HEK293 (cell line): ENCODE data around the gene PDZRN3.

Experiments
- MEIS1 ChIP-seq: sonication (generic); formaldehyde crosslinking; IDR thresholded peaks from 2 replicates; pipeline ENCODE4 v1.8.1; 2022; ENCODE audit warnings: missing genetic modification reagents, mild to moderate bottlenecking, borderline replicate concordance
- REPIN1 ChIP-seq: fragments of 450-650 bp; formaldehyde crosslinking; IDR thresholded peaks from 2 replicates; pipeline ENCODE4 v1.5.1; 2017; ENCODE audit warnings: missing biosample characterization, missing genetic modification characterization, low read depth
- TCF7L2 ChIP-seq: IDR thresholded peaks from 2 replicates; pipeline ENCODE4 v1.6.1; 2011; ENCODE audit warnings: low read depth, mild to moderate bottlenecking, inconsistent platforms, low read length, moderate library complexity, borderline replicate concordance
- TRIM28 ChIP-seq: IDR thresholded peaks from 2 replicates; pipeline ENCODE4 v1.6.1; 2011; ENCODE audit warnings: low read length, control low read depth, borderline replicate concordance
- ZNF366 ChIP-seq: fragments of 450-650 bp; formaldehyde crosslinking; conservative IDR thresholded peaks from 2 replicates; pipeline ENCODE4 v1.5.1; 2016; ENCODE audit warnings: missing biosample characterization, missing genetic modification characterization
- ZNF571 ChIP-seq: fragments of 450-650 bp; formaldehyde crosslinking; IDR thresholded peaks from 2 replicates; pipeline ENCODE4 v1.5.0; 2017; ENCODE audit warnings: missing biosample characterization, missing genetic modification characterization
- ZNF785 ChIP-seq: fragments of 450-650 bp; formaldehyde crosslinking; IDR thresholded peaks from 2 replicates; pipeline ENCODE4 v1.5.1; 2016; ENCODE audit warnings: missing biosample characterization, missing genetic modification characterization
- TF ChIP-seq, protein P1 (sequence below): fragments of 450-650 bp; formaldehyde crosslinking; IDR thresholded peaks from 2 replicates; pipeline ENCODE4 v1.5.1; 2017; ENCODE audit warnings: missing biosample characterization, missing genetic modification characterization
- TF ChIP-seq, protein P2 (sequence below): fragments of 450-650 bp; formaldehyde crosslinking; conservative IDR thresholded peaks from 2 replicates; pipeline ENCODE4 v1.5.1; 2016; ENCODE audit warnings: low read depth, missing biosample characterization, missing genetic modification characterization
- TF ChIP-seq, protein P3 (sequence below): fragments of 450-650 bp; formaldehyde crosslinking; IDR thresholded peaks from 2 replicates; pipeline ENCODE4 v1.5.1; 2016; ENCODE audit warnings: missing biosample characterization, missing genetic modification characterization

DNA sequence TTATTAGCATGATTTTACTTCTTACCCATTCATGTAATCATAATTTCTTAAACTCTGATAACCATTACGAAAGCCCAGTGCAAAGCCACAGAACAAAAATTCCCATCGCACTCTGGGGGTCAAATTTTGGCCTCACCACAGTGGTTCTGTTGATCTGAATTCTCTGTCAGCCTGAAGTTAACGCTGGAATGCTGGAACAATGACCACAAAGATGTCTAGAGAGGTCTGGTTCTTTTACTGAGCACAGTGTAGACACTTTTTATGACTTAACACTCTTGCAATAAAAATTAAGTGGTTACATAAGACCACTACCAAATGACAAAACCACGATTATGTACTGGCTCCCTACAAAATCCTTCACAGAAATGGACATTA lies 94.7 kb downstream of the PDZRN3 start:
- TF ChIP-seq MEIS1 (no peak), TRIM28 (no peak), REPIN1 (tag by site-specific recombination) (no peak), ZNF366 (tag by site-specific recombination) (no peak), ZNF785 (no peak), TCF7L2 (no peak), ZNF571 (tag by site-specific recombination) (no peak)
- TF ChIP-seq, protein P1, sequence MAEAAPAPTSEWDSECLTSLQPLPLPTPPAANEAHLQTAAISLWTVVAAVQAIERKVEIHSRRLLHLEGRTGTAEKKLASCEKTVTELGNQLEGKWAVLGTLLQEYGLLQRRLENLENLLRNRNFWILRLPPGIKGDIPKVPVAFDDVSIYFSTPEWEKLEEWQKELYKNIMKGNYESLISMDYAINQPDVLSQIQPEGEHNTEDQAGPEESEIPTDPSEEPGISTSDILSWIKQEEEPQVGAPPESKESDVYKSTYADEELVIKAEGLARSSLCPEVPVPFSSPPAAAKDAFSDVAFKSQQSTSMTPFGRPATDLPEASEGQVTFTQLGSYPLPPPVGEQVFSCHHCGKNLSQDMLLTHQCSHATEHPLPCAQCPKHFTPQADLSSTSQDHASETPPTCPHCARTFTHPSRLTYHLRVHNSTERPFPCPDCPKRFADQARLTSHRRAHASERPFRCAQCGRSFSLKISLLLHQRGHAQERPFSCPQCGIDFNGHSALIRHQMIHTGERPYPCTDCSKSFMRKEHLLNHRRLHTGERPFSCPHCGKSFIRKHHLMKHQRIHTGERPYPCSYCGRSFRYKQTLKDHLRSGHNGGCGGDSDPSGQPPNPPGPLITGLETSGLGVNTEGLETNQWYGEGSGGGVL = no peak
- TF ChIP-seq, protein P2, sequence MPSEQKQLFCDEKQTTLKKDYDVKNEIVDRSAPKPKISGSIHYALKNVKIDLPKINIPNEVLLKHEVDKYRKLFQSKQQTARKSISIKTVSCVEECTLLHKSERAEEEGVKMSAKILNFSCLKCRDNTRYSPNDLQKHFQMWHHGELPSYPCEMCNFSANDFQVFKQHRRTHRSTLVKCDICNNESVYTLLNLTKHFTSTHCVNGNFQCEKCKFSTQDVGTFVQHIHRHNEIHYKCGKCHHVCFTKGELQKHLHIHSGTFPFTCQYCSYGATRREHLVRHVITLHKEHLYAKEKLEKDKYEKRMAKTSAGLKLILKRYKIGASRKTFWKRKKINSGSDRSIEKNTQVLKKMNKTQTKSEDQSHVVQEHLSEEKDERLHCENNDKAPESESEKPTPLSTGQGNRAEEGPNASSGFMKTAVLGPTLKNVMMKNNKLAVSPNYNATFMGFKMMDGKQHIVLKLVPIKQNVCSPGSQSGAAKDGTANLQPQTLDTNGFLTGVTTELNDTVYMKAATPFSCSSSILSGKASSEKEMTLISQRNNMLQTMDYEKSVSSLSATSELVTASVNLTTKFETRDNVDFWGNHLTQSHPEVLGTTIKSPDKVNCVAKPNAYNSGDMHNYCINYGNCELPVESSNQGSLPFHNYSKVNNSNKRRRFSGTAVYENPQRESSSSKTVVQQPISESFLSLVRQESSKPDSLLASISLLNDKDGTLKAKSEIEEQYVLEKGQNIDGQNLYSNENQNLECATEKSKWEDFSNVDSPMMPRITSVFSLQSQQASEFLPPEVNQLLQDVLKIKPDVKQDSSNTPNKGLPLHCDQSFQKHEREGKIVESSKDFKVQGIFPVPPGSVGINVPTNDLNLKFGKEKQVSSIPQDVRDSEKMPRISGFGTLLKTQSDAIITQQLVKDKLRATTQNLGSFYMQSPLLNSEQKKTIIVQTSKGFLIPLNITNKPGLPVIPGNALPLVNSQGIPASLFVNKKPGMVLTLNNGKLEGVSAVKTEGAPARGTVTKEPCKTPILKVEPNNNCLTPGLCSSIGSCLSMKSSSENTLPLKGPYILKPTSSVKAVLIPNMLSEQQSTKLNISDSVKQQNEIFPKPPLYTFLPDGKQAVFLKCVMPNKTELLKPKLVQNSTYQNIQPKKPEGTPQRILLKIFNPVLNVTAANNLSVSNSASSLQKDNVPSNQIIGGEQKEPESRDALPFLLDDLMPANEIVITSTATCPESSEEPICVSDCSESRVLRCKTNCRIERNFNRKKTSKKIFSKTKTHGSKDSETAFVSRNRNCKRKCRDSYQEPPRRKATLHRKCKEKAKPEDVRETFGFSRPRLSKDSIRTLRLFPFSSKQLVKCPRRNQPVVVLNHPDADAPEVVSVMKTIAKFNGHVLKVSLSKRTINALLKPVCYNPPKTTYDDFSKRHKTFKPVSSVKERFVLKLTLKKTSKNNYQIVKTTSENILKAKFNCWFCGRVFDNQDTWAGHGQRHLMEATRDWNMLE (tag by site-specific recombination) = no peak
- TF ChIP-seq, protein P3, sequence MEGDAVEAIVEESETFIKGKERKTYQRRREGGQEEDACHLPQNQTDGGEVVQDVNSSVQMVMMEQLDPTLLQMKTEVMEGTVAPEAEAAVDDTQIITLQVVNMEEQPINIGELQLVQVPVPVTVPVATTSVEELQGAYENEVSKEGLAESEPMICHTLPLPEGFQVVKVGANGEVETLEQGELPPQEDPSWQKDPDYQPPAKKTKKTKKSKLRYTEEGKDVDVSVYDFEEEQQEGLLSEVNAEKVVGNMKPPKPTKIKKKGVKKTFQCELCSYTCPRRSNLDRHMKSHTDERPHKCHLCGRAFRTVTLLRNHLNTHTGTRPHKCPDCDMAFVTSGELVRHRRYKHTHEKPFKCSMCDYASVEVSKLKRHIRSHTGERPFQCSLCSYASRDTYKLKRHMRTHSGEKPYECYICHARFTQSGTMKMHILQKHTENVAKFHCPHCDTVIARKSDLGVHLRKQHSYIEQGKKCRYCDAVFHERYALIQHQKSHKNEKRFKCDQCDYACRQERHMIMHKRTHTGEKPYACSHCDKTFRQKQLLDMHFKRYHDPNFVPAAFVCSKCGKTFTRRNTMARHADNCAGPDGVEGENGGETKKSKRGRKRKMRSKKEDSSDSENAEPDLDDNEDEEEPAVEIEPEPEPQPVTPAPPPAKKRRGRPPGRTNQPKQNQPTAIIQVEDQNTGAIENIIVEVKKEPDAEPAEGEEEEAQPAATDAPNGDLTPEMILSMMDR = no peak
